Forelimb muscle (tissue), 1 donor: Measurements from ENCODE around the gene USP9X. TPM values are rescaled to one million over a fixed set of nuclear protein-coding genes. Genes with fewer than 3 reads are reported as not detected.
A peak's percentile ranks its signal among the peaks of the same experiment; 100 is the strongest.
"Not testable (repeated sequence)": the region's sequence is repeated elsewhere in the genome, so short reads cannot be mapped to it uniquely, and the experiment has no call there.

Experiments
- DNase-seq: peaks from one replicate; pipeline ENCODE4 v3.0.0-alpha.2; 2013; ENCODE audit warnings: low read depth
- polyA plus RNA-seq: library from polyadenylated mRNA; unstranded; fragments of 120-200 nt; gene quantifications from one replicate; pipeline ENCODE4 v1.2.1, GENCODE V29; 2013; ENCODE audit not compliant: insufficient read length

USP9X gene
- polyA plus RNA-seq, 1 donor, result 48.2 TPM

DNA sequence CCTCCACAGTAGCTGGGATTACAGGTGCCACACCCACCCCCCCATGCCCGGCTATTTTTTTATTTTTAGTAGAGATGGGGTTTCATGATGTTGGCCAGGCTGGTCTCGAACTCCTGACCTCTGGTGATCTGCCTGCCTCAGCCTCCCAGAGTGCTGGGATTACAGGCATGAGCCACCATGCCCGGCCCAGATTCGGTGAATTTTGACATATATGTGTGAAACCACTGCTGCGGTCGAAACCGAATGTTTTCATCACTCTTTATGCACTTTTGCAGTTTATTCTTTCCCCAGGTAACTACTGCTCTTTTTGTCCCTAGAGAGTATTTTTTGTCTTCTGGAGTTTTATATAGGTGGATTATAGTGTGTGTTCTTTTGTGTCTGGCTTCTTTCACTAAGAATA is 101.7 kb downstream of the USP9X start:
- DNase-seq, result not testable (repeated sequence)

DNA sequence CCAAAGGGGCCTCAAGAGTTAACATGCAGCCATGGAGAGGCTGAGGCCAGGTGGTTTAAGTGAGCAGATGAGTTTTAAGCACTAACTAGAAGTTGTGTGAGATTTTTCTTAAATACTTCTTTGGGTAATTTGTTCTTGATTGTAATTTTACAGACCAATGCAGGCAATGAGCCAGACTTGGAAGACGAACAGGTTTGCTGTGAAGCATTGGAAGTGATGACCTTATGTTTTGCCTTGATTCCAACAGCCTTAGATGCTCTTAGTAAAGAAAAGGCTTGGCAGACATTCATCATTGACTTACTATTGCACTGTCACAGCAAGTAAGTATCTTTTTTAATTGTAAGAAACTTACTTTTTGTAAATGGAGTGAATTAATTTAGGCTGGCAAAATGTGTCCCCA is 103.9 kb downstream of the USP9X start:
- no peak for DNase-seq

GRCh38 chrX:41192880-41193279 is 107.6 kb downstream of the USP9X start:
- DNase-seq, result no peak

DNA sequence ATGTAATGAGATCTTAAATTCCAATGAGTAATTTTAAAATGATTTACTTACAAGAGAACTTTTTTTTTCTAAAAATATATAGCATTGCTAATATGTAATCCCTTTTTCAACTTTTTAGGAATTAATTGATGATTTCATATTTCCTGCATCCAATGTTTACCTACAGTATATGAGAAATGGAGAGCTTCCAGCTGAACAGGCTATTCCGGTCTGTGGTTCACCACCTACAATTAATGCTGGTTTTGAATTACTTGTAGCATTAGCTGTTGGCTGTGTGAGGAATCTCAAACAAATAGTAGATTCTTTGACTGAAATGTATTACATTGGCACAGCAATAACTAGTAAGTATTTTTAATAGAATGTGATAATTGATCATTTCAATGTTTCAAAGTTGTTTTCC is 113.2 kb downstream of the USP9X start:
- DNase-seq, result no peak

DNA sequence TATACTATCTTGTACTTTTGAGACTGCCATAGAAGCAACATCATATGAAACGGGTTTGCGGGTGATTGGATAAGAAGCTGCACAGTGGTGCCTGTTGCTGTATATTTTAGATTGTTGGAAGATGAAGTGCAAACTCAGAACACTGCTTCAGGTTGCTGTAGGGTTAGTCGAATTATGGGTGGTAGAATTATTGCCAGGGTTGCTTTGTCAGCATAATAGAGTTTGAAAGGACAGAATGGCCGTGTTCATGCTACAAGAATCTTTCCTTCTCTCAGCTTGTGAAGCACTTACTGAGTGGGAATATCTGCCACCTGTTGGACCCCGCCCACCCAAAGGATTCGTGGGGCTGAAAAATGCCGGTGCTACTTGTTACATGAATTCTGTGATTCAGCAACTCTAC is 115.5 kb downstream of the USP9X start:
- DNase-seq, result no peak

DNA sequence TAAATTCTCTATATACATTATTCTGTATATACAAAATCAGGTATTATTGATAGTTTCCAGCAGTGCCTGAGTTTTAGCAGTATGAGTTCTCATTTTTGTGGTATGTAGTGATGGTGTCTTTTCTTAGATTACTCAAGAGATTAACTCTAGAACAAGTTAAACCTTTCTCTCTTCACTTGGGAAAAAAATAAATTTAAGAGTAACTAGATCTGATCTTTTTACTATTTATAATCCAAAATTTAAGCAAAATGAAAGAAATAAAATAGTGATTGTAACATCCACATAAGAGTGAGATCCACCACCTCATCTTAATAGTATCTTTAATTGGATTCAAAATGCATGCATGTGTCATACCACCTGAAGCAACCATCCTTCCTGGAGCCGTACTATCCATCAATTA is 124.6 kb downstream of the USP9X start:
- no peak for DNase-seq

DNA sequence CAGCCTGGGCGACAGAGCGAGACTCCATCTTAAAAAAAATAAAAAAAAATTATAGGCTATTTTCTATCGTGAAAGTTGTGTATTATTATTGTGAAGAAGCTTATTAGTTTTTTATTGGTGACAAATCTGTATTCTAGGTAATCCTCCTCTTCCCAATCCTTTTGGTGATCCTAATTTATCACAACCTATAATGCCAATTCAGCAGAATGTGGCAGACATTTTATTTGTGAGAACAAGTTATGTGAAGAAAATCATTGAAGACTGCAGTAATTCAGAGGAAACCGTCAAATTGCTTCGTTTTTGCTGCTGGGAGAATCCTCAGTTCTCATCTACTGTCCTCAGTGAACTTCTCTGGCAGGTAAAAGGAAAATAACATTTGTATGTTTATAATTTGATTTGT is 139.4 kb downstream of the USP9X start:
- no peak for DNase-seq

DNA sequence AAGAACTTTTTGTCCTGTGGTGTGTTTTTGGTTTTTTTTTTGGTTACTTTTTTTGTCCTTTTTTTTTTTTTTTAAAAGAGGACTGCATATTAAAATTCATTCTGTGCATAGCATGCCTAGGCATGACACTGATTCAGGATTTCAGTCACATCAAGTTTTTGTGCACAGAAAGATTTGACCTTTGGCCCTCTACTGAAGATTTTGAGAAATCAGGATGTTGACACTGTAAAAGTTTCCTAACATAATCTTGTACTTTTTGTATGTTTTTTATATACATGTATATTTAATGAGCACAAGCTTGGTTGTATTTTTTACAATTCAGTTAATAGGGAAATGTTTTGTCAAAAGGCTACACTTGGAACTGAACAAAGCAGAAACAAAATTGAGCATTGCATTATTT is 148.7 kb downstream of the USP9X start:
- no peak for DNase-seq

- DNase-seq, result not testable (repeated sequence)
Measured at GRCh38 chrX:41234471-41234870, 149.2 kb downstream of the USP9X start.

DNA sequence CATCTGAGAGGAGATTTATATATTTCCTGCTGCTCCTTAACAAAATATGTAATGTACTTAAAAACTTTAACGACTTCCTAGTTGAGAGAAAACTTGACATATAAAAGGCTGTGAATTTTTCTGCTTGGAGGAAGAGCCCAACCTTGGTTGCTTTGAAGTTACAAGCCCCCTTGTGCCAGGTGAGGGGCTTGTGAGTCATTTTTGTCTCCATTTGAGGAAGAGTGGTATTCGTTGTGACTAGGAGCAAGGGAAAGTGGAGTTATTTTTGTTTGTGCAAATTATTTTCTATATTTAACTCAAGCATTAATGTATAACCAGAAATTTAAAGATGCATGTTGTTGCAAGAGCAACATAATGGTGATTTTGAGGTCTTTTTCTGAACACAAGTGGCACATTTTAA is 149.7 kb downstream of the USP9X start:
- no peak for DNase-seq

- DNase-seq, result peak; percentile 25
Measured at GRCh38 chrX:41236629-41237028, 151.4 kb downstream of the USP9X start.

DNA sequence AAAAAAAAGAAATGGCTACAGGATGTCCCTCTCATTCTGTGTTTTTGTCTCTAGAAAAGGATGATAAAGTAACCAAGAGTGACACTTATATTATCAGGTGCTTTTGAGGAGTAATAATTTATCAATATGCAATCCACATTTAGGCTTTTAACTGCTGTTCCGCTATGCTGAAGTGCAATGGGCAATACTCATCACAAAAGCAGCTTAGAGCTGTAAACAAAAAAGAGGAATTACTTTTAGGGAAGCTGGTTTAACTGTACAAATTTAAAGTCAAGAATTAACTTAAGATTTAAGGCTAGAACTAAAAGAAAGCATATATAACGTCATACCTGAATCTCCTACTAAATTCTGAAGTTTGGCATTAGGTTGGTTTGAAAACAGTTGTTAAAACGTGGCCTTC is 155.3 kb downstream of the USP9X start:
- no peak for DNase-seq

DNA sequence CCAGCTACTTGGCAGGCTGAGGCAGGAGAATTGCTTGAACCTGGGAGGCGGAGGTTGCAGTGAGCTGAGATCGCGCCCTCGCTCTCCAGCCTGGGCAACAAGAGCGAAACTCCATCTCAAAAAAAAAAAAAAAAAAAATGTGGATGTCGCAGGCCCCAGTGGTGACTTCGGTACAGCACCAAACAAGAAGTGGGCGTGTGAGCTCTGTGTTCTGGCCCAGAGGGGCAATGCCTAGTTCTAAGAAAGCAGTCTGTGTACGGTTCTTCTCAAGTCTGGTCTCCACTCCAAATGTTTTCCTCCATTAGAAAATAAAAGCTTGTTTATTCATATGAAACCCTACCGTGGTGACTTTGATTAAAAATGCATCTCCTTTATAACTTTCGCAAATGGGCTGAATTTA is 156.7 kb downstream of the USP9X start:
- no peak for DNase-seq

- DNase-seq, result no peak
Measured at GRCh38 chrX:41245641-41246040, 160.4 kb downstream of the USP9X start.

GRCh38 chrX:41250867-41251266 is 165.6 kb downstream of the USP9X start:
- DNase-seq, result no peak

DNA sequence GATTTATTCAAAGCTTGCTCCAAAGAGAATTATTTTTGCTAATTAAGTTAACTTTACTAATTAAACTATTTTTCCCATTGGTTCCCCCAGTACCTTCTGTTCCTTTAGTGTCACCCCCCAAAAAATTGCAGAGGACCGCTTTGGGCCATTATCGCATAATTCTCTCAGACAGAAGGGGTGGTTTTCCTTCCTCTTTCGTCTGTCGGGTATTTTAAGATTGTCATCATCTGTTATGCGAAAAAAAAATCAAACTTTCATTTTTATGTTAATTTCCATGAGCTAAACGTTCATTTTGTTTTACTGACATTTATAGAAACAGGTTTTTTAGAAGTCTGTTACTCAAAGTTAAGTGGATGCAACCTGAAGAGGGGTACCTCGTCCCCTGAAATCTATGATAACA is 172.6 kb downstream of the USP9X start:
- DNase-seq, result no peak

DNA sequence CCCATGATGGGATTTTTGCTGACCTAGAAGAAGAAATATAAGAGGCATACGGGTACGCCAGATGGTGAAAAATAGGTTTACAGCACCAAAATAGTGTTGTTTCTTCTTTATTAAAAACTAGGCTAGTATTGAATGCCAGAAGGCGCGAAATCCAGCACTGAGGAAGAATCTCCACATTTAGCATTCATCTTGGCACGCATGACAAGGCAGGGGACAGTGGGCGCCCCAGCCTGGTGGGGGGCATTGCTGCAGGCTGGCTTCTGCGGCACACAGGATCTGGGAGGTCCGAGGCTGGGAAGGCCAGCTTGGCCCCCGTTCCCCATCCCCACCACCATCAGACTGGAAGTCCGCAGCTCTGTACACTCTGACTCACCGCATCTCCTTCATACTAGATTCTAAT is 173.0 kb downstream of the USP9X start:
- no peak for DNase-seq

- DNase-seq, result no peak
Measured at GRCh38 chrX:41258871-41259270, 173.6 kb downstream of the USP9X start.

DNA sequence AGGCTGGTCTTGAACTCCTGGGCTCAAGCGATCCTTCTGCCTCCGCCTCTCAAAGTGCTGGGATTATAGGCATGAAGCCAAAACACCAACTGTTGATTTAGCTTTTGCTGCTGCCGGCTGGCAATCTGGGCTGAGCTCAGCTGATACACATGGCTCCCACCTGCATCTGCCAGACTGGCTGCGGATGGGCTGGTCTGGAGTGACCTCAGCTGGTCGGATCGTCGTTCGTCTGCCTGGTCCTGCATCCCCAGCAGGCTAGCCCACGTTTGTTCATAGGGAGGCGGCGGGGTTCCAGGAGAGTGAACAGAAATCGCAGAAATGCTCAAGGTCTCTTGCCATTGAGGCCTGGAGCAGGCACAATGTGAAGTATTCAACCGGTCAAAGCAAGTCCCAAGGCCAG is 174.3 kb downstream of the USP9X start:
- no peak for DNase-seq

DNA sequence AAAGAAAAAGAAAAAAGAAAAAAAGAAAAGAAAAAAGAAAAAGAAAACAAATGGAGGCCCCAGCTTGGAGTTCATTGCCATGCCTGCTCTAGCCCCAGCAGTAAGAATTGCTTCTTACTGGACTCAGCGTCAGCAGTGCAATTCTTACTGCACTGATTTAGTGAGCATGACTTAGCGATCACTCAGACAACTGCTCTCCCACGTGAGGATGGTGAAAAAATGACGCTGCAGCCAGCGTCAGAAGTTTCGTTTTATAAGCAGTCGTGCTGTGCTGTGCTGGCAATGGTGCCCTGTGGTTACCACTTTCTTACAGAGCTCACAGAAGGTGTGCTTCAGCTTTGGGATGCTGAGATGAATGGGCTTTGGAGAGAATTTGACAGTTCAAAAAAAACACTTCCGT is 180.4 kb downstream of the USP9X start:
- no peak for DNase-seq

DNA sequence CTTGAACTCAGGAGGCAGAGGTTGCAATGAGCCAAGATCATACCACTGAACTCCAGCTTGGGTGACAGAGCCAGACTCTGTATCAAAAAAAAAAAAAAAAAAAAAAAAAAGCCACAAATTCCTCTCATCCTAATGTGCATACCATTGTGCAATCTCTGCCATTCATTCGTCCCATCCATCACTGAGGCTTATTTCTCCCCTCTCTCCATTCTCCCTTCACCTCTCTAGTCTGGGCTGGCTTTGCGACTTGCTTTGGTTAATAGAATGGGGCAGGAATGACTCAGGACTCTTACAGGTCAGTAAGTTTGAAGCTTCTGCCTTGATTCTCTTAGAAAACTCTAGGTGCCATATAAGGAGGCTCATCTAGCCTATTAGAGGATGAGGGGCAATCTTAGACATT is 188.4 kb downstream of the USP9X start:
- DNase-seq, result no peak

- no peak for DNase-seq
Measured at GRCh38 chrX:41275661-41276609, 190.7 kb downstream of the USP9X start.

DNA sequence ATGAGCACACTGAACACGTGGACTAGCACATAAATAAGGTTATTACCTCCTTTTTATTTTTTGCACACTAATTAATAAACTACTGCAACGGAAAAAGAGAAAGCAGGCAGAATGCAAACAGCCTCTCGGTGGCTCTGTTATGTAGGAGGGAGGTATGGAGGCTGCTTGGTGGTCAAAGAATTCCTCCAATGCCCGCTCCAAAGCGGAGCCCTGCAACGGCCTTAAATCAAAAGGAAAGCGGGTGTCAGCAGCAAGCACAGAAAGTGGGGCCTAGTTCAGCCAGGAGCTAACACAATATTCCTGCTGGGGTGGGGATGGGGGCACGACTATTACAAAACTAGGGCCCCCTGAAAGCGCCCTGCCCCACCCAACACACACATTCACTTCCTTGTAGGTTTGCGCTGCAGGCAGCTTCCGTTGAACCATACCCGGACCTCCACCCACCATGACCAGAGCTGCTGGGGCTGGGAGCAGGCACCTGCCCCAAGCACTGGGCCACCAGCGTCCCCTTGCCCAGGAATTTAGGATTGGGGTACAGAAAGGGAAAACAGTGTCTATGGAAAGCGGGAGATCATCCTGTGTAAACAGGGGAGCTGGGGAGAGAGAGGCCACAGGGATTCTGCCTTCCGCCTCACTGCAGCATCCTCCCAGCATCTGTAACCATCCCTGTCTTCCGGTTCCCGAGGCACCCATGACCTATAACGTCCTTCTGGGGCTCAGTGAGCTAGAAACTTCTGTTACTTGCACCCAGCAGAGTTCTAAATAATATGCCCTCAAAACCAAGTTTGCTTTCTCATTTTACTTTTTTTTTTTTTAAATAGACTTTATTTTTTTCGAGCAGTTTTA is 191.6 kb downstream of the USP9X start:
- DNase-seq, result no peak
